Stimulated activated memory B cell treated with anti-CD40 and anti-IgM and Interleukin-4, amounts not matched to agents 10 μg/mL and 1 μg/mL and 100 μg/mL, for 72 hours (primary cell): Measurements from ENCODE around the gene GJD4.

ENCODE experiments used
- ATAC-seq: fragments of 150-1000 bp; cut with Tn5 transposase; 2 replicates; pipeline ENCODE4 v1.10.0; 2021
- H3K27ac Mint-ChIP-seq: one replicate; pipeline ENCODE4 v1.8.0; 2022; ENCODE audit warnings: mild to moderate bottlenecking, mixed read lengths
- H3K27me3 Mint-ChIP-seq: one replicate; pipeline ENCODE4 v1.8.0; 2022; ENCODE audit warnings: mixed read lengths
- H3K36me3 Mint-ChIP-seq: one replicate; pipeline ENCODE4 v1.8.0; 2022; ENCODE audit warnings: mixed read lengths
- H3K4me1 Mint-ChIP-seq: one replicate; pipeline ENCODE4 v1.8.0; 2022; ENCODE audit warnings: mixed read lengths
- H3K4me3 Mint-ChIP-seq: one replicate; pipeline ENCODE4 v1.8.0; 2022; ENCODE audit warnings: mild to moderate bottlenecking, moderate library complexity, mixed read lengths
- H3K9me3 Mint-ChIP-seq: one replicate; pipeline ENCODE4 v1.8.0; 2022; ENCODE audit warnings: mixed read lengths

Gene GJD4

GRCh38 chr10:35633006-35633980 is 28.2 kb downstream of the GJD4 start:
- H3K36me3 Mint-ChIP-seq = no peaks in the 10 kb centered on the region

GRCh38 chr10:35635576-35635975 is 30.4 kb downstream of the GJD4 start:
- H3K27me3 Mint-ChIP-seq = peaks cover 27% of the 10 kb centered on the region
- no peak overlapping the region for H3K4me3 Mint-ChIP-seq
- no peaks in the 10 kb centered on the region for H3K36me3 Mint-ChIP-seq
- H3K4me1 Mint-ChIP-seq = peaks cover 5% of the 10 kb centered on the region
- H3K9me3 Mint-ChIP-seq = no peaks in the 10 kb centered on the region
- ATAC-seq = peak; percentile 69
- no peak overlapping the region for H3K27ac Mint-ChIP-seq

More at GRCh38 chr10:35633006-35633980, 28.2 kb downstream of the GJD4 start:
- Mint-ChIP-seq H3K27ac (no peak overlapping the region), H3K4me3 (no peak overlapping the region), H3K27me3 (peaks cover 22% of the 10 kb centered on the region), H3K4me1 (no peaks in the 10 kb centered on the region), H3K9me3 (no peaks in the 10 kb centered on the region)
- no peak for ATAC-seq

GRCh38 chr10:35636956-35637355 is 31.8 kb downstream of the GJD4 start:
- peaks cover 7% of the 10 kb centered on the region for H3K4me1 Mint-ChIP-seq
- no peak overlapping the region for H3K27ac Mint-ChIP-seq
- no peaks in the 10 kb centered on the region for H3K9me3 Mint-ChIP-seq
- no peak for ATAC-seq
- no peak overlapping the region for H3K4me3 Mint-ChIP-seq
- H3K36me3 Mint-ChIP-seq = no peaks in the 10 kb centered on the region
- peaks cover 28% of the 10 kb centered on the region for H3K27me3 Mint-ChIP-seq

- H3K4me1 Mint-ChIP-seq = peaks cover 12% of the 10 kb centered on the region
- no peak overlapping the region for H3K27ac Mint-ChIP-seq
- no peak for ATAC-seq
- no peak overlapping the region for H3K4me3 Mint-ChIP-seq
- H3K36me3 Mint-ChIP-seq = no peaks in the 10 kb centered on the region
- H3K27me3 Mint-ChIP-seq = peaks cover 28% of the 10 kb centered on the region
- H3K9me3 Mint-ChIP-seq = no peaks in the 10 kb centered on the region
These were observed 32.3 kb downstream of the GJD4 start for GRCh38 chr10:35637462-35637861.

GRCh38 chr10:35638101-35638500 is 33.0 kb downstream of the GJD4 start:
- Mint-ChIP-seq H3K36me3 (no peaks in the 10 kb centered on the region), H3K9me3 (no peaks in the 10 kb centered on the region), H3K27ac (no peak overlapping the region), H3K27me3 (peaks cover 28% of the 10 kb centered on the region), H3K4me3 (no peak overlapping the region), H3K4me1 (peaks cover 18% of the 10 kb centered on the region)
- ATAC-seq = no peak

GRCh38 chr10:35639021-35639727 is 34.0 kb downstream of the GJD4 start:
- peak overlapping the region; percentile 38 for H3K4me3 Mint-ChIP-seq
- peaks cover 37% of the 10 kb centered on the region for H3K27me3 Mint-ChIP-seq
- peaks cover 29% of the 10 kb centered on the region for H3K4me1 Mint-ChIP-seq
- H3K9me3 Mint-ChIP-seq = no peaks in the 10 kb centered on the region
- no peak overlapping the region for H3K27ac Mint-ChIP-seq
- H3K36me3 Mint-ChIP-seq = no peaks in the 10 kb centered on the region
- no peak for ATAC-seq

- H3K4me1 Mint-ChIP-seq = peaks cover 30% of the 10 kb centered on the region
- no peak overlapping the region for H3K27ac Mint-ChIP-seq
- H3K27me3 Mint-ChIP-seq = peaks cover 39% of the 10 kb centered on the region
- H3K36me3 Mint-ChIP-seq = no peaks in the 10 kb centered on the region
- no peaks in the 10 kb centered on the region for H3K9me3 Mint-ChIP-seq
- H3K4me3 Mint-ChIP-seq = peak overlapping the region; percentile 78
- no peak for ATAC-seq
These were observed 34.7 kb downstream of the GJD4 start for GRCh38 chr10:35639728-35640401.

- H3K27ac Mint-ChIP-seq = no peak overlapping the region
- peak; percentile 53 for ATAC-seq
- H3K27me3 Mint-ChIP-seq = peaks cover 39% of the 10 kb centered on the region
- no peaks in the 10 kb centered on the region for H3K9me3 Mint-ChIP-seq
- H3K4me1 Mint-ChIP-seq = peaks cover 30% of the 10 kb centered on the region
- peak overlapping the region; percentile 78 for H3K4me3 Mint-ChIP-seq
- H3K36me3 Mint-ChIP-seq = no peaks in the 10 kb centered on the region
These were observed 35.3 kb downstream of the GJD4 start for GRCh38 chr10:35640474-35640873.

- Mint-ChIP-seq H3K27ac (no peak overlapping the region), H3K4me3 (peak overlapping the region; percentile 69), H3K36me3 (no peaks in the 10 kb centered on the region), H3K27me3 (peaks cover 34% of the 10 kb centered on the region), H3K4me1 (peaks cover 30% of the 10 kb centered on the region), H3K9me3 (no peaks in the 10 kb centered on the region)
- ATAC-seq = peak; percentile 62
These were observed 36.0 kb downstream of the GJD4 start for GRCh38 chr10:35640951-35641675.

- peaks cover 30% of the 10 kb centered on the region for H3K4me1 Mint-ChIP-seq
- H3K9me3 Mint-ChIP-seq = no peaks in the 10 kb centered on the region
- no peak overlapping the region for H3K27ac Mint-ChIP-seq
- H3K27me3 Mint-ChIP-seq = peaks cover 29% of the 10 kb centered on the region
- no peaks in the 10 kb centered on the region for H3K36me3 Mint-ChIP-seq
- ATAC-seq = peak; percentile 53
- H3K4me3 Mint-ChIP-seq = peak overlapping the region; percentile 69
These were observed 36.5 kb downstream of the GJD4 start for GRCh38 chr10:35641676-35642034.

- Mint-ChIP-seq H3K9me3 (no peaks in the 10 kb centered on the region), H3K36me3 (no peaks in the 10 kb centered on the region), H3K27me3 (peaks cover 25% of the 10 kb centered on the region), H3K4me3 (peak within 1 kb of the TSS; percentile 93), H3K27ac (no peak within 1 kb of the TSS), H3K4me1 (peaks cover 30% of the 10 kb centered on the region)
- peak; percentile 92 for ATAC-seq
These were observed 37.1 kb downstream of the GJD4 start, which contains the start of gene FZD8 for GRCh38 chr10:35642035-35642792. Gene FZD8 (minus strand): TSS chr10:35642296. CDS start chr10:35641429, 867 bp downstream.

GRCh38 chr10:35642793-35643114 is 37.6 kb downstream of the GJD4 start:
- H3K36me3 Mint-ChIP-seq = no peaks in the 10 kb centered on the region
- no peak for ATAC-seq
- H3K4me3 Mint-ChIP-seq = peak overlapping the region; percentile 93
- H3K4me1 Mint-ChIP-seq = peaks cover 30% of the 10 kb centered on the region
- H3K9me3 Mint-ChIP-seq = no peaks in the 10 kb centered on the region
- H3K27ac Mint-ChIP-seq = no peak overlapping the region
- peaks cover 25% of the 10 kb centered on the region for H3K27me3 Mint-ChIP-seq

- Mint-ChIP-seq H3K4me3 (peak overlapping the region; percentile 93), H3K9me3 (no peaks in the 10 kb centered on the region), H3K4me1 (peaks cover 30% of the 10 kb centered on the region), H3K27ac (peak overlapping the region; percentile 40), H3K27me3 (peaks cover 25% of the 10 kb centered on the region), H3K36me3 (no peaks in the 10 kb centered on the region)
- ATAC-seq = no peak
These were observed 38.3 kb downstream of the GJD4 start for GRCh38 chr10:35643151-35644049.
